A204.1 (cell line): Measurements from ENCODE around the gene SNTB2.

Source experiments
- FAIRE-seq: peaks from 2 replicates; lab custom pipeline; 2012; peaks lifted over from hg19 to GRCh38; lab: Jason Lieb, UNC

SNTB2 gene

GRCh38 chr16:69180011-69180338, 7.0 kb upstream of the SNTB2 start:
- FAIRE-seq, result no peak

GRCh38 chr16:69182730-69183416, 4.1 kb upstream of the SNTB2 start:
- no peak for FAIRE-seq

- FAIRE-seq, result no peak
Measured at GRCh38 chr16:69187446-69188235, 677 bp downstream of the SNTB2 start.

GRCh38 chr16:69188236-69188549, 1.2 kb downstream of the SNTB2 start:
- no peak for FAIRE-seq

GRCh38 chr16:69188716-69189115, 1.8 kb downstream of the SNTB2 start:
- no peak for FAIRE-seq

GRCh38 chr16:69190046-69190588, 3.2 kb downstream of the SNTB2 start:
- FAIRE-seq, result no peak

- no peak for FAIRE-seq
Measured at GRCh38 chr16:69190598-69190997, 3.6 kb downstream of the SNTB2 start.

- no peak for FAIRE-seq
Measured at GRCh38 chr16:69191136-69191535, 4.2 kb downstream of the SNTB2 start.

- FAIRE-seq, result no peak
Measured at GRCh38 chr16:69193855-69194254, 6.9 kb downstream of the SNTB2 start.

- no peak for FAIRE-seq
Measured at GRCh38 chr16:69194488-69194887, 7.5 kb downstream of the SNTB2 start.

- FAIRE-seq, result no peak
Measured at GRCh38 chr16:69195369-69196029, 8.5 kb downstream of the SNTB2 start.

- peak; percentile 6 for FAIRE-seq
Measured at GRCh38 chr16:69197573-69197972, 10.6 kb downstream of the SNTB2 start.

- FAIRE-seq, result no peak
Measured at GRCh38 chr16:69199382-69199781, 12.4 kb downstream of the SNTB2 start.

GRCh38 chr16:69201291-69201690, 14.3 kb downstream of the SNTB2 start:
- no peak for FAIRE-seq

- no peak for FAIRE-seq
Measured at GRCh38 chr16:69201787-69202186, 14.8 kb downstream of the SNTB2 start.

GRCh38 chr16:69204172-69204571, 17.2 kb downstream of the SNTB2 start:
- FAIRE-seq, result no peak

GRCh38 chr16:69209735-69210134, 22.8 kb downstream of the SNTB2 start:
- no peak for FAIRE-seq

GRCh38 chr16:69217433-69217832, 30.5 kb downstream of the SNTB2 start:
- no peak for FAIRE-seq

- FAIRE-seq, result no peak
Measured at GRCh38 chr16:69219279-69219678, 32.3 kb downstream of the SNTB2 start.

- no peak for FAIRE-seq
Measured at GRCh38 chr16:69223882-69224281, 36.9 kb downstream of the SNTB2 start.

GRCh38 chr16:69225121-69225520, 38.2 kb downstream of the SNTB2 start:
- FAIRE-seq, result no peak

GRCh38 chr16:69233124-69233523, 46.2 kb downstream of the SNTB2 start:
- no peak for FAIRE-seq

GRCh38 chr16:69234460-69234859, 47.5 kb downstream of the SNTB2 start:
- no peak for FAIRE-seq
